Activated B cell treated with CpG ODN at 0.5 μM for 24 hours (primary cell): ENCODE results near the gene SIGLEC15. TPM values are rescaled to one million over a fixed set of nuclear protein-coding genes. Genes with fewer than 3 reads are reported as not detected.

Experiments used
- ATAC-seq: fragments of 200-7000 bp; cut with Tn5 transposase; one replicate; pipeline ENCODE4 v1.10.0; 2021; ENCODE audit warnings: low read depth, mild to moderate bottlenecking, moderate library complexity
- CTCF ChIA-PET: fragments of 350-600 bp; sonication (Branson Sonifier 250); formaldehyde crosslinking; loops from one replicate; lab custom pipeline; 2021; ENCODE audit warnings: antibody characterized with exemption; lab: Charles Lee
- POLR2A ChIA-PET: fragments of 350-600 bp; sonication (Branson Sonifier 250); formaldehyde crosslinking; loops from one replicate; lab custom pipeline; 2021; ENCODE audit warnings: antibody characterized with exemption; lab: Charles Lee
- DNase-seq: peaks from one replicate; pipeline ENCODE4 v3.0.0; 2022
- H3K27ac Mint-ChIP-seq: one replicate; pipeline ENCODE4 v1.8.0; 2020; ENCODE audit warnings: mixed read lengths
- H3K27me3 Mint-ChIP-seq: one replicate; pipeline ENCODE4 v1.8.0; 2021; ENCODE audit warnings: mixed read lengths
- H3K36me3 Mint-ChIP-seq: one replicate; pipeline ENCODE4 v1.8.0; 2021; ENCODE audit warnings: low read depth, mixed read lengths
- H3K4me1 Mint-ChIP-seq: one replicate; pipeline ENCODE4 v1.8.0; 2021; ENCODE audit warnings: mixed read lengths
- H3K4me3 Mint-ChIP-seq: one replicate; pipeline ENCODE4 v1.8.0; 2020; ENCODE audit warnings: mild to moderate bottlenecking, mixed read lengths
- H3K9me3 Mint-ChIP-seq: one replicate; pipeline ENCODE4 v1.8.0; 2020; ENCODE audit warnings: mixed read lengths
- CTCF ChIP-seq: fragments of 200-600 bp; IDR thresholded peaks from one replicate; pipeline ENCODE4 v1.8.0; 2022; ENCODE audit warnings: antibody characterized with exemption, mild to moderate bottlenecking
- intact Hi-C: fragments of 100-400 bp; cut with micrococcal nuclease; formaldehyde crosslinking; loops from one replicate; pipeline ENCODE4 v1.15.1; 2024
- total RNA-seq: library from RNA; stranded (reverse); gene quantifications from 2 replicates; pipeline ENCODE4 v1.2.3, GENCODE V29; 2022

SIGLEC15 gene
- not detected in 2 replicates for total RNA-seq

- no peak within 1 kb of the TSS for H3K27ac Mint-ChIP-seq
- ATAC-seq, result no peak
- H3K9me3 Mint-ChIP-seq, result peaks cover 9% of the 10 kb centered on the region
- no peak for DNase-seq
- H3K27me3 Mint-ChIP-seq, result peaks cover 30% of the 10 kb centered on the region
- intact Hi-C loops, result no loop called here
- CTCF ChIA-PET, result no interaction called here
- H3K36me3 Mint-ChIP-seq, result no peaks in the 10 kb centered on the region
- H3K4me1 Mint-ChIP-seq, result peaks cover 43% of the 10 kb centered on the region
- TF ChIP-seq CTCF, result no peak
- POLR2A ChIA-PET, result no interaction called here
- H3K4me3 Mint-ChIP-seq, result no peak within 1 kb of the TSS
Measured at GRCh38 chr18:45825258-45826044, at the start of gene SIGLEC15. Gene SIGLEC15 (plus strand): TSS chr18:45825675. CDS start chr18:45825729, 54 bp downstream.

- Mint-ChIP-seq H3K27ac (no peak overlapping the region), H3K4me1 (peaks cover 25% of the 10 kb centered on the region), H3K27me3 (peaks cover 39% of the 10 kb centered on the region), H3K9me3 (no peaks in the 10 kb centered on the region), H3K36me3 (no peaks in the 10 kb centered on the region), H3K4me3 (peak overlapping the region; percentile 85)
- no peak for ATAC-seq
- DNase-seq, result no peak
- POLR2A ChIA-PET, result interaction anchor here (1.0 kb wide), 1 partner anchor 103 kb away, joined by 4 read pairs; no protein-coding TSS in a partner anchor
- intact Hi-C loops, result loop anchor here (5.0 kb wide), 1 partner anchor 192 kb away; the partner anchor contains the start of gene EPG5
- no peak for TF ChIP-seq CTCF
- CTCF ChIA-PET, result no interaction called here
Measured at GRCh38 chr18:45775743-45776142, 49.7 kb upstream of the SIGLEC15 start.

GRCh38 chr18:45777393-45777792 is 48.1 kb upstream of the SIGLEC15 start:
- Mint-ChIP-seq H3K27ac (no peak overlapping the region), H3K36me3 (no peaks in the 10 kb centered on the region), H3K4me1 (peaks cover 25% of the 10 kb centered on the region), H3K4me3 (no peak overlapping the region), H3K9me3 (no peaks in the 10 kb centered on the region), H3K27me3 (peaks cover 35% of the 10 kb centered on the region)
- intact Hi-C loops, result loop anchor here (5.0 kb wide), 1 partner anchor 190 kb away; the partner anchor contains the start of gene EPG5
- DNase-seq (no peak), ATAC-seq (no peak)
- no peak for TF ChIP-seq CTCF
- ChIA-PET CTCF (no interaction called here), POLR2A (interaction anchor here (0.7 kb wide), 2 partner anchors 15 to 391 kb away, joined by 3 to 5 read pairs; no protein-coding TSS in a partner anchor)

GRCh38 chr18:45780568-45780967 is 44.9 kb upstream of the SIGLEC15 start:
- DNase-seq (no peak), ATAC-seq (no peak)
- peaks cover 9% of the 10 kb centered on the region for H3K4me1 Mint-ChIP-seq
- no peak overlapping the region for H3K27ac Mint-ChIP-seq
- ChIA-PET POLR2A (no interaction called here), CTCF (no interaction called here)
- H3K9me3 Mint-ChIP-seq, result no peaks in the 10 kb centered on the region
- H3K27me3 Mint-ChIP-seq, result peaks cover 26% of the 10 kb centered on the region
- no peak for TF ChIP-seq CTCF
- H3K4me3 Mint-ChIP-seq, result no peak overlapping the region
- no peaks in the 10 kb centered on the region for H3K36me3 Mint-ChIP-seq
- intact Hi-C loops, result no loop called here

GRCh38 chr18:45782662-45783061 is 42.8 kb upstream of the SIGLEC15 start:
- H3K9me3 Mint-ChIP-seq, result no peaks in the 10 kb centered on the region
- H3K27ac Mint-ChIP-seq, result no peak overlapping the region
- H3K36me3 Mint-ChIP-seq, result no peaks in the 10 kb centered on the region
- DNase-seq, result no peak
- ATAC-seq, result no peak
- H3K4me1 Mint-ChIP-seq, result no peaks in the 10 kb centered on the region
- no peak for TF ChIP-seq CTCF
- intact Hi-C loops, result no loop called here
- H3K27me3 Mint-ChIP-seq, result peaks cover 17% of the 10 kb centered on the region
- ChIA-PET CTCF (no interaction called here), POLR2A (no interaction called here)
- no peak overlapping the region for H3K4me3 Mint-ChIP-seq
